IPS-18a (cell line): ENCODE measurements around the gene CUL9.
A peak's percentile ranks its signal among the peaks of the same experiment; 100 is the strongest.

Source experiments
- H3K27ac ChIP-seq: one replicate; pipeline ENCODE4 v1.5.1; 2013; ENCODE audit warnings: low read length
- H3K27me3 ChIP-seq: one replicate; pipeline ENCODE4 v1.6.1; 2013; ENCODE audit warnings: mild to moderate bottlenecking, low read length; ENCODE audit not compliant: control insufficient read depth, insufficient read depth
- H3K36me3 ChIP-seq: one replicate; pipeline ENCODE4 v1.6.1; 2013; ENCODE audit warnings: low read depth, low read length; ENCODE audit not compliant: control insufficient read depth
- H3K4me1 ChIP-seq: one replicate; pipeline ENCODE4 v1.6.1; 2013; ENCODE audit warnings: low read depth, low read length; ENCODE audit not compliant: control insufficient read depth
- H3K4me3 ChIP-seq: one replicate; pipeline ENCODE4 v1.5.1; 2013; ENCODE audit warnings: low read length
- H3K9ac ChIP-seq: one replicate; pipeline ENCODE4 v1.6.1; 2013; ENCODE audit warnings: mild to moderate bottlenecking, low read length, moderate library complexity
- H3K9me3 ChIP-seq: one replicate; pipeline ENCODE4 v1.6.1; 2013; ENCODE audit warnings: low read depth, low read length; ENCODE audit not compliant: control insufficient read depth

Gene CUL9

DNA sequence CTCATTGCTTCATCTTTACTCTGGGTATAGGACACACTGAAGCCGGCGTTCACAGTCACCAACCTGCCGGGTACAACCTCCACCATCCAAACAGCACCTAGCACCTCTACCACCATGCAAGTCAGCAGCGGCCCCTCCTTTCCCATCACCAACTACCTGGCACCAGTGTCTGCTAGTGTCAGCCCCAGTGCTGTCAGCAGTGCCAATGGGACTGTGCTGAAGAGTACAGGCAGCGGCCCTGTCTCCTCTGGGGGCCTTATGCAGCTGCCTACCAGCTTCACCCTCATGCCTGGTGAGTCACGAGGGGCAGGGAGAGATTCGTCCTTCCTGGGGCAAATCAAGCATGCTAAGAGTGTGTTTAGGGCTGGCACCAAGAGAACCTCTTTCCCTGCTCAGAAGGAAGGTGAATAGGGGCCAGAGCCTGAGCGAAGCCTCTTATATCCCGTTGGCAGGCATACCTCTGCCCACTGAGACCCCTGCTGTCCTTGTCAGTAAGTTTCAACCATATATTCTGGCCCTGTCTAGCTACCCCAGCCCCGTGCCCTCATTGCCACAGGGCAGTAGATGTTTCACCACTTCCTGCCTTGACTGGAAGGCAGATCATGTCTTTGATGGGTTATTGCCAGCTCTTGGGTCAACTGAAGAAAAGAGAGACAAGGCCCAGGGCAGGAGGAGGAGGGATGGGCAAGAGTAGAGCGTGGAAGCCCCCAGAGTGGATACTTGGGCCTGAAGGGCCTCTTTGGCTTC lies 6.1 kb upstream of the CUL9 start:
- no peak overlapping the region for H3K4me3 ChIP-seq
- H3K4me1 ChIP-seq: peaks cover 22% of the 10 kb centered on the region
- no peaks in the 10 kb centered on the region for H3K9me3 ChIP-seq
- no peak overlapping the region for H3K9ac ChIP-seq
- H3K27ac ChIP-seq: no peak overlapping the region
- H3K36me3 ChIP-seq: peaks cover 35% of the 10 kb centered on the region
- H3K27me3 ChIP-seq: no peaks in the 10 kb centered on the region

DNA sequence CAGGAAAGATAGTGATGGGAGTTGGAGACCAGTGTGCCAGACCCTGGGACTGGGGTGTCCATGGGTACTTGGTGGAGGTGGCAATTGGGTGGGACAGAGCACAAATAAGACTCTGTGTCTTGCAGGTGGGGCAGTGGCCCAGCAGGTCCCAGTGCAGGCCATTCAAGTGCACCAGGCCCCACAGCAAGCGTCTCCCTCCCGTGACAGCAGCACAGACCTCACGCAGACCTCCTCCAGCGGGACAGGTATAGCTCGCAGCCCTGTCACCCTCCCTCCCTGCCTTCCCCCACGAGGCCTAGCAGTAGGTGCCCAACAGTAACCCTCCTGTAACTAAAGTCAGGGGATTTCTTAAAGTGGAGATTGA lies 5.6 kb upstream of the CUL9 start:
- H3K4me1 ChIP-seq: peaks cover 27% of the 10 kb centered on the region
- H3K4me3 ChIP-seq: no peak overlapping the region
- H3K9me3 ChIP-seq: no peaks in the 10 kb centered on the region
- no peak overlapping the region for H3K9ac ChIP-seq
- no peak overlapping the region for H3K27ac ChIP-seq
- no peaks in the 10 kb centered on the region for H3K27me3 ChIP-seq
- H3K36me3 ChIP-seq: peaks cover 35% of the 10 kb centered on the region

DNA sequence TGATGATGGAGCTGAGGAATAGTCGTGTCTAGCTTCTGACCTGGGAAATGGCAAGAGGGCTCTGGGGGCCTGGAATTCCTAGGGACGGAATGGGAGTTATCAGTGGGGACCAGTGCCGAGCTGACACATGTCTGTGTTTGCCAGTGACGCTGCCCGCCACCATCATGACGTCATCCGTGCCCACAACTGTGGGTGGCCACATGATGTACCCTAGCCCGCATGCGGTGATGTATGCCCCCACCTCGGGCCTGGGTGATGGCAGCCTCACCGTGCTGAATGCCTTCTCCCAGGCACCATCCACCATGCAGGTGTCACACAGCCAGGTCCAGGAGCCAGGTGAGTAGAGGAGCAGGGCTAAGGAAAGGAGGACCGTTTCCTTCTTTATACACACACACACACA lies 3.8 kb upstream of the CUL9 start:
- Histone ChIP-seq H3K9me3 (no peaks in the 10 kb centered on the region), H3K9ac (no peak overlapping the region), H3K4me3 (no peak overlapping the region), H3K4me1 (peaks cover 21% of the 10 kb centered on the region), H3K36me3 (peaks cover 35% of the 10 kb centered on the region), H3K27ac (no peak overlapping the region), H3K27me3 (no peaks in the 10 kb centered on the region)

DNA sequence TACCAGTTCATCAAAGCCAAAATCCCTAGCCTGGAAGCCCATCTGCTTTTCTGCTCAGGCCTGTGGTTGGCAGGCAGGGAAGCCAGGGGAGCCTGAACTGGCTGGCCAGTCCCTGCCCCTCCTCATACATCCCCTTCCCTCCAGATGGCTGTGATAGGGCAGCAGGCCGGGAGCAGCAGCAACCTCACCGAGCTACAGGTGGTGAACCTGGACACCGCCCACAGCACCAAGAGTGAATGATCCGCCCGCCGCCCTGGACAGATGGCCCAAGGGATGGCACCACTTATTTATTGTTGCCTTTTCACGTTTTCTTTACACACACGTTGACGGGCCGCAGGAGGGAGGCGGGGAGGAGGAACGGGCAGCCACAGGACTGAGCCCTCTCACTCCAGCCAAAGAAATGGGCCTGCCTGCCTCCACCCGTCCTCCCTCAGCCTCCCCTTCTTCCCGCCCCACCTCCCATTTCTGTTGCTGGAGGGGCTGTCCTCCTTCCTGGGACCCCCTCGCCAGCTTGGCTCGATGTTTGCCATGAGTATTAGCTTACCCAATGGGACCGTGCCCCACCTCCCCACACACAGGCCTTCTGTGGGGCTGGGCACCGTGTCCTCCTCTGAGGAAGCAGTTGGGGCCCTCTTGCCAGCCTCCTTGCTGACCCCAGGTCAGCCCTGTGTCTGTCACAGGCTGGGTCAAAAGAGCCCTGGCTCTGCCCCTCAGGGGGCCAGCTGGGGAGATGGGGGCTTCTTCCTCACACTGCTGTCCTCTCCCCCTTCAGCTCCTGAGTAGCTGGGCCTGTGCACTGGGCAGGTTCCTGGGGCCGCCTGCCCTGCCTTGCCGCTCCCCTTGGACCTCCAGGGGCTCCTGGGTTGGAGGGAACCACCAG lies 2.8 kb upstream of the CUL9 start:
- H3K36me3 ChIP-seq: peaks cover 35% of the 10 kb centered on the region
- no peak overlapping the region for H3K27ac ChIP-seq
- H3K4me1 ChIP-seq: peaks cover 12% of the 10 kb centered on the region
- H3K27me3 ChIP-seq: no peaks in the 10 kb centered on the region
- H3K4me3 ChIP-seq: no peak overlapping the region
- H3K9me3 ChIP-seq: no peaks in the 10 kb centered on the region
- H3K9ac ChIP-seq: no peak overlapping the region

DNA sequence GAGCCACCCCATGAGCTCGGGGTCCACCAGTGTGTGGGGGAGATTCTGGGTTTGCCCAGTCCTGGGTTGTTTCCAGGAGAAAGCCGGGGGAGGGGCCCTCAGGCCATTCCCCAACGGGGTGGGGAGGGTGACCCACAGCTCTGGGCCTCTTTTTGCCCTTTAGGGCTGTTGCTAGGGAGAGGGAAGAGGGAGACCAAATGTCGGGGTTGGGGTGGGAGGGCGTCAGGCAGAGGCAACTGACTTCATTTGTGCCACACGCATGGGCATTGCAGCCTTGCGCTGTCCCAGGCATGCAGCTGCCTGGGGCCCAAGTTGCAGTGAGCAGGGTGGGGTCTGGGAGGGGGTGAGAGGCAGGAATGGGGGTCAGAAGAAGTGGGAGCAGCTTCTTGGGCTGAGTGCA lies 1.9 kb upstream of the CUL9 start:
- Histone ChIP-seq H3K9ac (no peak overlapping the region), H3K36me3 (peaks cover 32% of the 10 kb centered on the region), H3K27ac (no peak overlapping the region), H3K27me3 (no peaks in the 10 kb centered on the region), H3K9me3 (no peaks in the 10 kb centered on the region), H3K4me1 (peaks cover 8% of the 10 kb centered on the region), H3K4me3 (no peak overlapping the region)

DNA sequence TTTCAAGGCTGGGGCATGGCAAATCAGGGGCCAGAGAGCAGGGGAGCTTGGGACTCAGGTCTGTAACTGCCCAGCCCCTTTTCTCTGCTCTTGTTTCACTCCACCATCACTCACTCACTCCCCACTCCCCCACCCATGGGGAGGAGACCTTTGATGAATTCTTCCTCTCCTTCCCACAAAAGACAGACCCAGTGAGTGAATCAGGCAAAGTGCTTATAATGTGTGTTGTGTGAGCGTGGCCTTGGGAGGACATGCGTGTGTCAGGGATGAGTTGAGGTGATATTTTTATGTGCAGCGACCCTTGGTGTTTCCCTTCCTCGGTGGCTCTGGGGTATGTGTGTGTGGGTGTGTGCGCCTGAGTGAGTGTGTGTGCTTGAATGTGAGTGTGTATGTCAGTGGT lies 1.0 kb upstream of the CUL9 start:
- H3K9me3 ChIP-seq: no peaks in the 10 kb centered on the region
- peaks cover 23% of the 10 kb centered on the region for H3K36me3 ChIP-seq
- H3K9ac ChIP-seq: peak overlapping the region; percentile 56
- no peaks in the 10 kb centered on the region for H3K27me3 ChIP-seq
- H3K27ac ChIP-seq: no peak overlapping the region
- H3K4me3 ChIP-seq: peak overlapping the region; percentile 77
- H3K4me1 ChIP-seq: peaks cover 6% of the 10 kb centered on the region

DNA sequence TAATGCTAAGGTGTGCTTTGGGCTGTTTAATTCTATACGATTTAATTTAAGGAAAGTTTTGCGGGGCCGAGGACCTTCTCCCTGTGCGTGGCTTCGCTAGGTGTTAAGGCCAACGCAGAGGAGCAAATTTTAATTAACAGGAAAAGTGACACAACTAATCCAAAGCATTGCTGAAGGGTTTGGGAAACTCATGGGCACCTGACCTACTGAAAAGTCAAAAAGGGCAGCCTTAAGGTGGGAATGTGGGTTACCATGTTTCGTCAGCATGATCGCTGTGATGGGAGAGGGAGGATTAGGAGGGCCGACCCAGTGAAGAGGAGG lies 415 bp upstream of the CUL9 start:
- Histone ChIP-seq H3K27ac (no peak overlapping the region), H3K4me3 (peak overlapping the region; percentile 77), H3K4me1 (peaks cover 6% of the 10 kb centered on the region), H3K27me3 (no peaks in the 10 kb centered on the region), H3K9me3 (no peaks in the 10 kb centered on the region), H3K9ac (peak overlapping the region; percentile 56), H3K36me3 (peaks cover 17% of the 10 kb centered on the region)

DNA sequence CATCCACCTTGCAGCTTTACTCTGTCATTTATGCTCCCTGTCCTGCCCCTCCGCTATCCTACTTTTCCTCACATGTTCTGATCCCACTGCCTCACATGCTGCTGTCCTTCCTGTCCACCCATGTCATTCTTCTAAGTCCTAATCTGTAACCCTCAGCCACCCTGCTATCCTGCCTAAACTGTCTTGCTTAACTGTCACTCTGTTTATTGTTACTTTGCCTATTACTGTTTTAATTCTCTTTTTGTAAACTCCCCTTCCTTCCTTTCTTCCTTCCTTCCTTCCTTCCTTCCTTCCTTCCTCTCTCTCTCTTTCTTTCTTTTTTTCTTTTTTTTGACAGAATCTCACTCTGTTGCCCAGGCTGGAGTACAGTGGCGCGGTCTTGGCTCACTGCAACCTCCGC lies 1.4 kb downstream of the CUL9 start:
- H3K9me3 ChIP-seq: no peaks in the 10 kb centered on the region
- no peak overlapping the region for H3K27ac ChIP-seq
- peaks cover 6% of the 10 kb centered on the region for H3K4me1 ChIP-seq
- H3K36me3 ChIP-seq: peaks cover 6% of the 10 kb centered on the region
- H3K4me3 ChIP-seq: no peak overlapping the region
- no peaks in the 10 kb centered on the region for H3K27me3 ChIP-seq
- no peak overlapping the region for H3K9ac ChIP-seq

DNA sequence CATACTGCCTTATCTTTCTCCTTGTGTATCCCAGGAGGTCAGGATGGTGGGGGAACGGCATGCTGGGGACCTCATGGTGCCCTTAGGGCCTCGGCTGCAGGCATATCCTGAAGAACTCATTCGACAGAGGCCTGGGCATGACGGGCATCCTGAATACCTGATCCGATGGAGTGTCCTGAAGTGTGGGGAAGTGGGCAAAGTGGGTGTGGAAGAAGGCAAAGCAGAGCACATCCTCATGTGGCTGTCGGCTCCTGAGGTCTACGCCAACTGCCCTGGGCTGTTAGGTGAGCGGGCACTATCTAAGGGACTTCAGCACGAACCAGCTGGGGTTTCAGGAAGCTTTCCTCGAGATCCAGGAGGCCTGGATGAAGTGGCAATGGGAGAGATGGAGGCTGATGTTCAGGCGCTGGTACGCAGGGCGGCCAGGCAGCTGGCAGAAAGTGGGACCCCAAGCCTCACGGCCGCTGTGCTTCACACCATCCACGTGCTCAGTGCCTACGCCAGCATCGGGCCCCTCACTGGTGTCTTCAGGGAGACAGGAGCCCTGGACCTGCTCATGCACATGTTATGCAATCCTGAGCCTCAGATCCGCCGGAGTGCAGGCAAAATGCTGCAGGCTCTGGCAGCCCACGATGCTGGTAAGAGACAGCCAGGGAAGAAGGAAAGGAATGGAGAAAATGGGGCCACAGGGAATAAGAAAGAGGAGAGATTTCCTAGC lies 2.4 kb downstream of the CUL9 start:
- Histone ChIP-seq H3K4me1 (peaks cover 6% of the 10 kb centered on the region), H3K36me3 (no peaks in the 10 kb centered on the region), H3K9me3 (no peaks in the 10 kb centered on the region), H3K9ac (no peak overlapping the region), H3K4me3 (no peak overlapping the region), H3K27me3 (no peaks in the 10 kb centered on the region), H3K27ac (no peak overlapping the region)

DNA sequence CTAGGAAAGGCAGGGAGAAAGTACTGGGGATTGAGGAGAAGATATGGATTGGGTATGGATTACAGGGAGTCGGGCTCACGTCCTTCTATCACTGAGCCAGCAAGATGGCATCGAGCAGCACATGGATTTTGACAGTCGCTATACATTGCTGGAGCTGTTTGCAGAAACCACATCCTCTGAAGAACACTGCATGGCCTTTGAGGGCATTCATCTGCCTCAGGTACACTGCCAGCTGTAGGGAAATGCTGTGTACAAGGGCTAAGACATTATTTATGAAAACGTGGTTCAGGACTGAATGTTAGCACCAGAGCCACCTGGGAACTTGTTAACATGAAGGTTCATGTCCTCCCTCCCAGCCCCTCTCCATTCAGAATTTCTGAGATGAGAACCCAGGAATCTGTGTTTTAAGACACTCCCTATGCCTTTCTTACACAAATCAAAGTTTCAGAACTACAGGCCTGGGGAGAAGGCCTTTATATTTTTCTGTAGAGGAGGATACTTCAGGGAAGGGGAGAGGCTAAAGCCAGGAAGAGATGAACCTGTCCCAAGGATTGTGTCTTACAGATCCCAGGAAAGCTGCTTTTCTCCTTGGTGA lies 3.5 kb downstream of the CUL9 start:
- H3K4me3 ChIP-seq: no peak overlapping the region
- peaks cover 6% of the 10 kb centered on the region for H3K4me1 ChIP-seq
- no peaks in the 10 kb centered on the region for H3K36me3 ChIP-seq

DNA sequence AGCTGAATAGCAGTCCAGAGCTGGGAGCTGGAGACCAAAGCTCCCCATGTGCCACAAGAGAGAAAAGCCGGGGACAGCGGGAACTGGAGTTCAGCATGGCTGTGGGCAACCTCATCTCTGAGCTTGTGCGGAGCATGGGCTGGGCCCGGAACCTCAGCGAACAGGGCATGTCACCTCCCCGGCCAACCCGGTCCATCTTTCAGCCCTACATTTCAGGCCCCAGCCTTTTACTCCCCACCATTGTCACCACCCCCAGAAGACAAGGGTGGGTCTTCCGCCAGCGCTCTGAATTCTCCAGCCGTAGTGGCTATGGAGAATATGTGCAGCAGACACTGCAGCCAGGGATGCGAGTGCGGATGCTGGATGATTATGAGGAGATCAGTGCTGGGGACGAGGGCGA lies 4.0 kb downstream of the CUL9 start:
- Histone ChIP-seq H3K36me3 (no peaks in the 10 kb centered on the region), H3K27me3 (no peaks in the 10 kb centered on the region), H3K9me3 (no peaks in the 10 kb centered on the region), H3K9ac (no peak overlapping the region), H3K4me3 (no peak overlapping the region), H3K4me1 (peaks cover 5% of the 10 kb centered on the region), H3K27ac (no peak overlapping the region)

More for the DNA sequence above, 3.5 kb downstream of the CUL9 start:
- Histone ChIP-seq H3K27me3 (no peaks in the 10 kb centered on the region), H3K9me3 (no peaks in the 10 kb centered on the region), H3K27ac (no peak overlapping the region), H3K9ac (no peak overlapping the region)
